Fibroblast of the aortic adventitia (primary cell): ENCODE measurements around the gene URB2. TPM values are rescaled to one million over a fixed set of nuclear protein-coding genes. Genes with fewer than 3 reads are reported as not detected.
"Not testable (repeated sequence)": the region's sequence is repeated elsewhere in the genome, so short reads cannot be mapped to it uniquely, and the experiment has no call there.

Experiments
- DNase-seq: peaks from one replicate; pipeline ENCODE4 v3.0.0-alpha.2; 2010; ENCODE audit warnings: low read depth
- H3K4me3 ChIP-seq: 2 replicates; pipeline ENCODE4 v1.5.1; 2011; ENCODE audit warnings: low read depth, mild to moderate bottlenecking, control low read depth, low read length, moderate library complexity
- CTCF ChIP-seq: IDR thresholded peaks from 2 replicates; pipeline ENCODE4 v1.5.1; 2011; ENCODE audit warnings: mild to moderate bottlenecking, low read length, control low read depth, inconsistent platforms; ENCODE audit not compliant: insufficient read depth
- total RNA-seq: library from RNA; depleted of rRNA; stranded (reverse); fragments of >200 nt; gene quantifications from 2 replicates; pipeline ENCODE4 v1.2.3, GENCODE V29; 2012; ENCODE audit warnings: low replicate concordance

Gene URB2
- total RNA-seq, 1 donor: 9.6 TPM

GRCh38 chr1:229585338-229585737 lies 40.7 kb upstream of the URB2 start:
- no peak for TF ChIP-seq CTCF
- H3K4me3 ChIP-seq: no peak overlapping the region
- no peak for DNase-seq

GRCh38 chr1:229590119-229590518 lies 35.9 kb upstream of the URB2 start:
- no peak overlapping the region for H3K4me3 ChIP-seq
- DNase-seq: no peak
- no peak for TF ChIP-seq CTCF

DNA sequence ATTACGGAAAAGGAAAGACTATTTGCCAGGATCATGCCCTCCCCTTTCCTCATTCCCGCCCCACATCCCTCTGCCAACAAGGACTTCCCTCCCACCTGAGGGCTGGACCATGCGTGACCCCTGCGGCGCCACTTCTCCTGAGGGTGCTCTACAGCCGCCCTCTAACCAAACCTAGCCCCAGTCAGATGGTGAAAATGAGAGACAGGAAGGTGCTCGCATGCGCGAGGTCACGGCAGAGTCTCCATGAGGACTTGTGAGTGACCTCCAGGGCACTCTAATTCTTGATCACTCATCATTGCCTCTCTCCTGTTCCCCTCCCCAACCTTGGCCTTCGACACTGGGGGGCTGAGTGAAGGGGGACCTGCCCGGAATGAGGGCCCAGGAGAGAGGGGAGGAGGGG lies 32.2 kb upstream of the URB2 start:
- no peak for TF ChIP-seq CTCF
- no peak for DNase-seq

DNA sequence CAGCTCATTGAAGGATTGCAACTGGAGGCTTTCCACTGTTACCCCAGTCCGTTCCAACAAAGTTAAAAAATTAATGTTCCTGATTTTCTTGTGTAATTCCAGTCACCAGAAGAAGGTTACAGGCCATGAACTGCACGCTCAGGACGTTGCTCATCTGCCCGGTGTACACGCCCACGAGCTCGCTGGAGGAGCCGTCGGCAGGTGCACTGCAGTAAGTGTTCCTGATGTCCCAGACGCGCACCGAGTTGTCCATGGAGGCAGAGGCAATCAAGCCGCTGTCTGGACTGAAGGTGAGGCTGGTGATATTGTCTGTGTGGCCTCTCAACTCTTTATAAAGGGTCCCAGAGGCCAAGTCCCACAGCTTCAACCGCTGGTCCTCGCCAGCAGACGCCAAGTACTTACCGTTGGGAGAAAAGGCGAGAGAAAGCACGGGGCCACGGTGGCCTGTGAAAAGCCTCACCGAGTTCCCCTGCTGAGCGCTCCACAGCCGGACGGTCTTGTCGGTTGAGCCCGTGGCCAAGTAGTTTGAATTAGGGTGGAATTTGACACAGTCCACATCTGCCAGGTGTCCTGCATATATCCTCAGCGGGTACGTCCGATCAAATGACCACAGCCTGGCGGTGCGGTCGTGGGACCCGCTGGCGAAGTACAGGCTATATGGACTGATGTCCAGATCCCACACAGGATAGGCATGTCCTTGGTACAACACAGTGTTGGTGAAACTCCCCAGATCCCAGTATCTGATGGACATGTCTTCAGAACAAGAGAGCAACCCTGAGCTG lies 31.6 kb upstream of the URB2 start:
- no peak for TF ChIP-seq CTCF
- H3K4me3 ChIP-seq: no peak overlapping the region
- no peak for DNase-seq

More for the DNA sequence above, 32.2 kb upstream of the URB2 start:
- H3K4me3 ChIP-seq: no peak overlapping the region

DNA sequence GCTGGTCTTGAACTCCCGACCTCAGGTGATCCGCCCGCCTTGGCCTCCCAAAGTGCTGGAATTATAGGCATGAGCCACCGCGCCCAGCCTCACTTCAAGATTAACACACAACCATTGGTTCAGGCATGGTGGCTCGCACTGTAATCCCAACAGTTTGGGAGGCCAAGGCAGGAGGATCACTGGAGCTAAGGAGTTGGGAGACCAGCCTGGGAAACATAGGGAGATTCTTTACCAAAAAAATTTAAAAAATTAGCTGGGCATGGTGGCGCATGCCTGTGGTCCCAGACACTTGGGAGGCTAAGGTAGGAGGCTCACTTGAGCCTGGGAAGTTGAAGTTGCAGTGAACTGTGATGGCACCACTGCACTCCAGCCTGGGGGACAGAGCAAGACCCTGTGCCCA lies 30.2 kb upstream of the URB2 start:
- DNase-seq, H3K4me3 ChIP-seq: not testable (repeated sequence)

- H3K4me3 ChIP-seq: no peak overlapping the region
- peak; percentile 74 for DNase-seq
- TF ChIP-seq CTCF: peak; percentile 25
Measured at GRCh38 chr1:229596925-229597699, 28.9 kb upstream of the URB2 start.

DNA sequence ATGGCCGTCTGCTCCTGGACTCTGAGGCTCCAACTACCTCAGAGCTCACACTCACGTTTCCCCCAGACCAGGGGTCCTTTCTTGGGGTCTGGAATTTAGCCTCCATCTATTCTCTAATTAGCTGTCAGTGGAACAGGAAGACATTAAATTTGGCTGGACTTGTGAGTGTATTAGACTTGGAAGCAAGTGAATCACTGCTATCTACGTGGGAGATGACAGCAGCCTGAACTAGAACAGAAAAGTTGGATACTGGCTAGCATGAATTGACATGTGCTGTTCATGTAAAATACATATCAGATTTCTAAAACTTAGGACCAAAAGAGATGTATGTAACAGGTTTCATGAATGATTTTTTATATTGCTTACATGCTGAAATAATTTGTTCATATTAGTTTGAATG lies 28.2 kb upstream of the URB2 start:
- no peak for TF ChIP-seq CTCF
- H3K4me3 ChIP-seq: no peak overlapping the region
- DNase-seq: peak; percentile 23
